Activated CD8-positive, alpha-beta memory T cell treated with anti-CD3 and anti-CD28 coated beads, Interleukin-2, amount 50 U/mL, for 1 hour (primary cell): ENCODE measurements around the gene LRRC41.
"Not testable (repeated sequence)": the region's sequence is repeated elsewhere in the genome, so short reads cannot be mapped to it uniquely, and the experiment has no call there.

Experiments
- DNase-seq: peaks from one replicate; pipeline ENCODE4 v3.0.0-alpha.2; 2020; ENCODE audit errors: extremely low read depth

Gene LRRC41

DNA sequence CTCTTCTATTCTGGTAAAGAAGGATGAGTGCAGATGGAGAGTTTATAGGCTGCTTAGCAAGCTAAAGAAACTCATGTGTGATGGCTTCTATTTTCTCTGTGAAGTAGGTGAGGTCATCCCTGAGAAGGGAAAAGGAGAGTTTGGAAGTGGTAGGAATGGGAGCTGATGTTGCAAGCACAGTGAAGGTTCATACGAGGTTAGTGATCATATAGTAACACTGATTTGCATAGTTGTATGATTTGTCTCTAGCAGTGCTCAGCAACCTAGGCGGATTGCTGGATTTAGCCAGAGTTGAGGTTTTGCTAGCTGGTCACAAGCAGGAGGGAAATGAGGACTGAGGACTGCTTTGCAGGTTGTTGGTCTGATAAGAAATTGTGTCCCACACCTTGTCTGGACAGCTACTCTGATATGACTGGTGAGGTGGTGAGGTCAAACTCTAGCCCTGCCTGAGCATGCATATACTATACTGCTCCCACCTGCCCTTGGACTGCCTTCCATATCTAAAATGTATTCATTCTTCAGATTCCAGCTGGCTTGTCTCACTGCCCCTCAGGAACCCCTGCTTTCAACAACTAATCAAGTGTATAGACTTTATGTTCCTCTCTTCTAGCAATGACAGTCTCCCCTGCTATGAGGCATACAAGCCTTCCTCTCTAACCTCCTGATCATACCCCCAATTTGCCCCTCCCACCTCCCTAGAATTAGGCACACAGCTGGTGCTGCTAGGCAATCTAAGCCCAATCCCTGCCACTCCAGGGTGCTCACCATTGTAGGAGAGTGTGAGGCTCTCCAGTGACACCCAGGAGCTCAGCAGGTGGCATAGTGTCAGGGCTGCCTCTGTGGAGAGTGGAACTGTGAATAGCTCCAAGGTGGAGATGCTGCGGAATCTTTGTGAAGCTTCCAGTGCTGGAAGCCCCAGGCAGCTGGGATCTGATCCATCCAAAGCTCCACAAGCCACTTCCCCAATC, 18.5 kb downstream of the LRRC41 start:
- DNase-seq, result no peak

DNA sequence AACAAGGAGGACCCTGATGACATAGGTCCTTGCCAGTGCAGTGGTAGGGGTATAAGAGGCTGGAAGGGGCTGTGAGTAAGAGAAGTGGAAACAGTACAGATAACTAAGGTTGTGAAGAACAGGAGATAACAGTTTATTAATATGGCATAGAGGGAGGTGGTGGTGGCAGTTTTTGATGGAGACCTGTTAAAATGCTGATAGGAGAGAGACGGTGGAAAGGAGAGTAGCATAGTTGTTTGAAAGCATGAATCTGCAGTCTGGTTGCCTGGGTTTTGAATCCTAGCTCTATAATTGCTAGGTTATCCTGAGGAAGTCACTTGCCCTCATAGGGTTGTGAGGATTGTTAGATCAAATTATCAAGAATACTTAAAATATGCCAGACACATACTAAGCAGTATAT, 19.4 kb downstream of the LRRC41 start:
- DNase-seq, result no peak

DNA sequence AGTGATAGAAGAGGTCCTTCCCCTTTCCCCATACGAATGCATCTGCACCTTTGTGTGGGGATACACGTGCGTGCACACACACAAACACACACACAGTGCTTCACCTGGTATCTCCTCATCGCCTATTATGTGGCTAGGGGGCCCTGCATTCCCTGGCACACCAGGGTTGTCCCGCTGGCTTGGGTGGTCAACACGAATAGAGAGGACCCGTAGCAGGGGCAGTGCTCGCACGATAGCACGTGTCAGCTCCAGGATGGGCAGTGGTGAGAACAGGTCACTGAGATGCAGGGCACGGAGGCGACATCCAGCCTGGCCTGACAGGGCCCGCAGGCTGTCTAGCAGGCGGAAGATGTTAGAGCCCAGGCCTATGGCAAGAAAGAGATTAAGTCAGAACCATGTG, 22.4 kb downstream of the LRRC41 start:
- no peak for DNase-seq

DNA sequence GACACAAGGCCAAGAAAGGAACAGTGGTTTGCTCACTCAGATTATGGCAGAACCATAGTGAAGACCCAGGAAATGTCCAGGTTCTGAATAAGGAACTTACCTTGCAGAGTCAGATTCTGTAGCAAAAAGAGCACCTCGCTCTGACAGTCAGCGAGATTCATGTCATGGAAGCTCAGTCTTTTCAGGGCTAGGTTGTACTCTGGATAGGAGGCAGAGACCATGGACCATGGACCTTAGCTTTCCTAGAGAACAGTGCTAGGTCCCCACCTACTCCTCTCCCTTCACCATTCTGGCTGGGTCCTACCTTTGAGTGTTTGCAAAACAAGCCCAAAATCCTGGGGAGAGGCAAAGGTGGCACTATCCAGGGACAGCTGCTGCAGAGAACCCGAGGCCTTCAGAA, 23.3 kb downstream of the LRRC41 start:
- no peak for DNase-seq

DNA sequence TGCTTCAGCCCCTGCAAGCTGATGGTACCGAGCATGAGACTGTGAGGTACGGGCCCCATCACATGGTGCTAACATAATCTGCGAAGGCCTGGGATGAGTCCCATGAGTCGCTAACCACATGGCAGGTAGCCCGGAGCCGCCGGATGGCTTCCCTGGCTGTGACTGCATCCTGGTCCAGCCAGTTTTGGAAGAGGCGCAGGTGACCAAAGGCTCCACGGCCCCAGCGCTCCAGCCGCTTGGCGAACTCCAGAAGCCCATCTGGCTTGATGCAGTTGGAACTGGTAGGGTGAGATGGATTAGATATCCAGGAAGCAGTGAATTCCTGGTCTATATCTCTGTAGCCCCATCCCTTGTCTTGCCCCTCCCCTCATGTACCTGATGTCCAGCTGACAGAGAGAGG, 24.6 kb downstream of the LRRC41 start:
- no peak for DNase-seq

DNA sequence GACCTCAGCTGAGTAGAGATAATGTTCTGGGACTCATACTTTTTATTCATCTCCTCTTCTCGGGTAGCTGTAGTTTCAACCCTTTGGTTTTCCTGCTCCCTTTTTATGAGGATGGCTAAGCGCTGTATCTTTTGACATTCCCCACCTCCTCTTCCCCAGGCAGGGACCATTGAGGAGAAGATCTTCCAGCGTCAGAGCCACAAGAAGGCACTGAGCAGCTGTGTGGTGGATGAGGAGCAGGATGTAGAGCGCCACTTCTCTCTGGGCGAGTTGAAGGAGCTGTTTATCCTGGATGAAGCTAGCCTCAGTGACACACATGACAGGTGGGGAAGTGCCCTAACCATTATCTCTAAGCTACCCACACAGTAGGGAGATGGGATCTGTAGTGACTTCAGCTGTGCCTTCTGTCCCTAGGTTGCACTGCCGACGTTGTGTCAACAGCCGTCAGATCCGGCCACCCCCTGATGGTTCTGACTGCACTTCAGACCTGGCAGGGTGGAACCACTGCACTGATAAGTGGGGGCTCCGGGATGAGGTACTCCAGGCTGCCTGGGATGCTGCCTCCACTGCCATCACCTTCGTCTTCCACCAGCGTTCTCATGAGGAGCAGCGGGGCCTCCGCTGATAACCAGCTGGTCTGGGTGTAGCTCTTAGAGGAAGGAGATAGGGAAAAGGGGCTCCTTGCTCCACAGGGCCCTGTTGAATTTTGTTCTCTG, 25.6 kb downstream of the LRRC41 start:
- no peak for DNase-seq

DNA sequence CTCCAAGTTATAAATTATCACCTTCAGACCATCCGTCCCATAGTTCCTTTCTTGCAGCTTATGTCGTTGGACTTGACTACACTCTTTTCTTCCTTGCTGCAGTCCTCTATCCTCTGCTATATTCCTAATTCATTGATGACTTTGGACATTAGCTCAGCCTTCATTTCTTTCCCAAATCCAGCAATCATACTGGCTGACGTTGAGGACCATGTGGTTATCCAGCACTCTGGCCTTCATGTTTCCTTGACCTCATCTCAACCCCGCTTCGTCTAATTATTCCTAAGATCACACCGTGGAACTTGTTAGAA, 28.4 kb downstream of the LRRC41 start:
- DNase-seq, result no peak

DNA sequence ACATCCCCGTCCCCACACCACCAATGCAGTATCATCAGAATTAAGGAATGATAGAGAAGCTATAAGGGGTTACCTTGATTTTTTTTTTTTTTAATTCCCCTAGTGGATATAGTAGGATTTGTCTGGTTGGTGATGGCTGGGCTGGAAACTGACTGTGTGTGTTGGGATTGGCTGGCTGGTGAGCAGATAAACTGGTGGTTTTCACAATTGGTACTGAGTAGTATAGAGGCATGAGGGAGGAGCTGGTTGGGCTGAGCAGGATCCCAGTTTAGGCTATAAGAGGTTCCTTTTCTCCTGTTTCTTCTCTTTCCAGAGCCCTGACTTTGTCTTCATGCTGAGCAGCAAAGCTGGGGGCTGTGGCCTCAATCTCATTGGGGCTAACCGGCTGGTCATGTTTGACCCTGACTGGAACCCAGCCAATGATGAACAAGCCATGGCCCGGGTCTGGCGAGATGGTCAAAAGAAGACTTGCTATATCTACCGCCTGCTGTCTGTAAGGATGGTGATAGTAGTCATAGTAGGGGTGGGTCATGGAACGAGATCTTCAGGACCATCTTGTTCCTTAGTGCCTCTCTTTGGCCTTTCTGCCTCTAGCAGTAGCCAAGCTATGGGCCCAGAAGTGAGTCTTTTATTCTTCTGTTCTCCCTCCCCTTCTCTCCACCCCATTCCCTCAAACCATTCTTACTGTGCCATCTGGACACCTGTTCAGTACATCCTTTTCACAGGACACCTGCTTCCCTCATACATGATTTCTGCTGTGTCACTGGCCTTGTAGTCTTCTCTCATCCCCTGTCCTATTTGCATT, 29.0 kb downstream of the LRRC41 start:
- DNase-seq, result no peak

DNA sequence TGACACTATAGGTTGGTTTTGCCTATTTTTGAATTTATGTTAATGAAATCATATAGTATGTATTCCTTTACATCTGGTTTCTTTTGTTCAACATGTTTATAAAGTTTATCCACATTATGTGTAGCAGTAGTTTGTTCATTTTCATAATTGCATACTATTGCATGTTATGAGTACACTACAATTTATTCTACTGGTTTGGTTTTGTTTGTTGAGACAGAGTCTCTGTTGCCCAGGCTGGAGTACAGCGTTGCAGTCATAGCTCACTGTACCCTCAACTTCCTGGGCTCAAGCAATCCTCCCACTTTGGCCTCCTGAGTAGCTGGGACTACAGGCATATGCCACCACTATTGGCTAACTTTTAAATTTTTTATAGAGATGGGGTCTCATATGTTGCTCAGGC, 34.8 kb downstream of the LRRC41 start:
- no peak for DNase-seq

DNA sequence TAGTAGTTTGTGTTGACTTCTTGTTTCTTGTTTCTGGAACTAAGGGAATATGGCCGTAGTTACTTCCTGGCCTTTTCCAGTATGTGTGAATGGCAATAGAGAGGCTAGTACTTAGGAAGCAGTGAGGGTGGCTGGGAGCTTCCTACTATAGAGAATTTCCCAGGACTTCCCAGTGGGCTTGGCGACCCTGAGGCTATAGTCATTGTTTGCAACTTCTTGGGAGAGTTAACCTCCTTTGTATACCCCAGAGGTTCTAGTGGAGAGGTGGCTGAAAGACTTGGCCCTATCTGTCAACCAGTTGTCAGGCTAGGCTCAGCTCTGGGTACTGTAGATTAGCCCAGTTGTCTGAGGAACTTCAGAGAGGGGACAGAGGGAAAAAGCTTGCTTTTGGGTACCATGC, 40.3 kb downstream of the LRRC41 start:
- no peak for DNase-seq

DNA sequence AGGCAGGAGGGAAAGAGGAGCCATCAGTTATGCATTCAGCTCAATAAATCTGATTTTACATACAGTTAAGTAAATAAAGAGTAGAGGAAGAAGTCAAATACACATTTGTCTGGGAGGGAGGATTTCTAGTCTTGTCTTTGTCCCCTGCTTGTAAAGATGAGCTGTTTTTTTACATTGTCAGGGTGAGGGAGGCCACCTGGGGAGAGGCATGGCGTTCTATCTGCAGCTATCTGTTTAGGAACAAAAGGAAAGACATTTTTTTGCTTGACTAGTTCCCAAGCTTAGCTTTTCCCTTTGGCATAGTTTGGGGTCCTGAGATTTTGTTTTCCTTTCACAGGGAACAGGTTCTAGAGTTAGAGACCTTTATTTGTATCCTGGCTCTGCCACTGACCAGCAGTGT, 40.9 kb downstream of the LRRC41 start:
- no peak for DNase-seq

DNA sequence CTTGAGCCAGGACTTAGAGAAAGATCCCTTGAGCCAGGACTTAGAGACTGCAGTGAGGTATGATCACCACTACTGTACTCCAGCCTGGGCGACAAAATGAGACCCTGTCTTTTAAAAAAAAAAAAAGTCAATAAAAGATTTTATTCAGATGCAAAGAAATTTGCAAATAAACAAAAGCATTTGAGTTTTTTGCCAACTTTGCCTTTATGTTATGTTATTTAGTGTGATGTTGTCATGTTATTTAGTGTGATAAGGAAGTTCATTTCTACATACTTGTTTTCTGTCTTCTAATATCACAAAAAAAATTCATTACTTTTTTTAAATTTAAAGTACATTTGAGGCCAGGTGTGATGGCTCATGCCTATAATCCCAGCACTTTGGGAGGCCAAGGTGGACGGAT, 46.9 kb downstream of the LRRC41 start:
- no peak for DNase-seq

DNA sequence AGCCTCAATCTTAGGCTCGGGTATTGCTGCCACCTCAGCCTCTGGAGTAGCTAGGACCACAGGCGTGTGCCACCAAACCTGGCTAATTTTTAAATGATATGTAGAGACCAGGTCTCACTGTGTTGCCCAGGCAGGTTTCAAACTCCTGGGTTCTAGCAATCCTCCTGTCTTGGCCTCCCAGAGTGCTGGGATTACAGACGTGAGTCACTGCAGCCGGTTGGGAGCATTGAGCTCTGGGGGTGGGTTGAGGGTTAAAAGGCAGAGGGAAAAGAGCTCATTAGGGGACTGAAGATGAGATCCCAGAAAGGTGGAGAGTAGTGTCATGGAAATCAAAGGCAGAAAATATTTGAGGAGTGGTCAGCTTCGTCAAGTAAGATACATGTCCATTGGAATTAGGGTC, 48.7 kb downstream of the LRRC41 start:
- DNase-seq, result no peak

DNA sequence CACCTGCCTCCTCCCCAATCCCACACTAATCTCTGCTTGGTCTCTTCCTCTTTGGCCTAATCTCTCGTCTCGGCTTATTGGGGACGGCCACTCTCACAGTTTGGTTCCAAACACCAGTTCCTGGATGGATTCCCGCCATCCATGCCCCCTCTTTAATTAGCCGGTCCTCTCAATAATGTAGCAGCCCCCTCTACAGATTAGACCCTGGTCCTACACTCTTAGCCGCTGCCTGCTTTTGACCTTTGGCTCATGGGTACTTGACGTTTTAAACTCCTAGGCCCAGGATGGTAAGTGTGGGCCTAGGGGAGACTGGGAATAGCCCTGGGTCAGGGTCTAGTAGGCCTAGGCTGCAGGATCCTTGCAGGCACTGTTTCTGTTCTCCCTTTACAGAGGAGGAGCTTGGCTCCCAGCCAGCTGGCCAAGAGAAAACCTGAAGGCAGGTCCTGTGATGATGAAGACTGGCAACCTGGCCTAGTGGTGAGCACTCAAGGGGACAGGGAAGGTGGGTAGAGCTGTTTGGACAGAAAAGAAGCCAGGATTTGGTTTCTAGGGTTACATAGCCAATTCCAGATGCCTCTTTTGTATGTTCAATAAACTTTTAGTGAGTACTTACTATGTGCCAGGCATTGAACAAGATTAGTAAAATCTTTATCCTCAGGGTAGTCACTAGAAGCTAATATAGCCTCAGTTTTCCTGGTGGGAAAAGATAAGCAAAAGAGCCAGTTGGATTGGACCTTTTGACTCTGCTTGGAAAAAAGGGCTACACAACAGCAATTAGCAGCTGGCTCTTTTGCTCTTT, 55.1 kb downstream of the LRRC41 start:
- DNase-seq, result no peak

DNA sequence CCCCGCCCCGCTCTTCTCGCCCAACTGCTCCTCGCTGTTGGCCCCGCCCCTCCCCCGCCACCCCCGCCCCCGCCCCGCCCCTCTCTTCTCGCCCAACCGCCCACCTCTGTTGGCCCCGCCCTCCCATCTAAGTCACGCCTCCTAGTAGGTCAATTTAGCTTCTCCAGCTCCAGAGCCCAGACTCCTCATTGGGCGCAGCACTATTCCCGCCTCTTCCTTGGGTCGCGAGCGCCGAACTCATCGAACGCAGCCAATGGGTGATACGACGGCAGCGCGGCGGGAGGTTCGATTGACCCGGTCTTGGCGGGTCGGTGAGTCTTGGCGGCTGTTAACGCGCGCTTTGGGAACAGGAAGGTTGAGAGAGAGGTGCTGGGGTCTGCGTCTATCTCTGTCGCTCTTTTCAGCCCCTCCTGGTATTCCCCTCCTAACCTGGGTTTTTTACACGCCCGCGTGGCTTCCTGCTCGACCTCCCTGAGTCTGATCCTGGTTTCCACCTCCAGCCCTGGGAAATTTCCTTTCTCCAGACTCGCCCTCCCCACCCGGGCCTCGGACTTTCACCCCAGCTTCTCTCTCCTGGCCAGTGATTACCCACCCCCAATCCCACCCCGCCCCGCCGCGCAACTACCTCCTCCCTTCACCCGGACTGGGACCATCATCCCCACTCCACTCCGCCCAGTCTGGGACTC, 55.8 kb downstream of the LRRC41 start, which contains the start of gene RAD54L:
Gene RAD54L, plus strand, starts transcription at position 328 of the 686 bp plus-strand sequence. CDS start 643 bp downstream, outside the sequence.
- peak; percentile 90 for DNase-seq

DNA sequence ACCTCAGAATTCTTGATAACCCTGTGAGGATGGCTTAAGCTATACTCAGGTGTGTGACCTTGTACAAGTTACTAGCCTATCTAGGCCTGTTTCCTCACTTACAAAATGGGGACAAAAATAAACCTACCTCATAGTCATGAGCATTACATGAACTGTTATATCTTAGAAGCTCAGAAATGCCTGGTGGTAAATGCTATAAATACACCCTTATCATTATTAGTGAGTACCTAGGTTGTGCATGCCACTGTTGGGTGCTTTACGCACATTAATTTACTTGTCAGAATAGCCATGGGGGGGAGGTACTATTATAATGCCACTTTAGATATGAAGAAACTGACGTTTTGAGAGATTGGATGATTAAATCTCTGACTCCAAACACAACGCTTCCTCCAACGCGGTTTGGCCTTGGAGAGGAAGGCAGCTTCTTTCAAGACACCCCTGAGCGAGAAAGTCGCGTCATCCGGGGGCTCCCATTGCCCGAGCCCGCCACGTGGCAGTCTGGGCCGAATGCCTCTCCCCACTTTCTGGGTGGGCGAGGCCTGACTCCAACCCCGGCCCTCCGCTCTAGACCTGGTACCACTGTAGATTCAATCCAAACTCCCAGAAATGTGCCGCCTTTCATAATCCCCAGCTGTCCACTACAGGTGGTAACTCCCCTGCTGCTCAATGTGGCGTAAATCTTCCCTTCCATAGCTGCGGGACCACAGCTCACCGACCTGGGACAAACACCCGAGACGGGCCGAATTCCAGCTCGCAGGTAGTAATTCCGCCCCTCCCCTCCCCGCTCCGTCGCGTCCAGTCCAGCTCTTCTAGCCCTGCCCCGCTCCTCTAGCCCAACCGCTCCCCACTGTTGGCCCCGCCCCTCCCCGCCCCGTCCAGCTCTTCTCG, 56.6 kb downstream of the LRRC41 start:
- no peak for DNase-seq

DNA sequence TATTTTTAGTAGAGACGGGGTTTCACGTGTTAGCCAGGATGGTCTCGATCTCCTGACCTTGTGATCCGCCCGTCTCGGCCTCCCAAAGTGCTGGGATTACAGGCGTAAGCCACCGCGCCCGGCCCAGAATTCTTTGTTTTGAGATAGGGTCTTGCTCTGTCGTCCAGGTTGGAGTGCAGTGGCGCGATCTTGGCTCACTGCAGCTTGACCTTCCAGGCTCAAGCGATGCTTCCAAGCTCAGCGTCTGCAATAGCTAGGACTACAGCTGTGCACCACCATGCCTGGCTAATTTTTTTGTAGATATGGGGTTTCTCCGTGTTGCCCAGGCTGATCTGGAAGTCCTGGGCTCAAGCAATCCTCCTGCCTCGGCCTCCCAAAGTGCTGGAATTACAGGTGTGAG, 57.3 kb downstream of the LRRC41 start:
- not testable (repeated sequence) for DNase-seq

DNA sequence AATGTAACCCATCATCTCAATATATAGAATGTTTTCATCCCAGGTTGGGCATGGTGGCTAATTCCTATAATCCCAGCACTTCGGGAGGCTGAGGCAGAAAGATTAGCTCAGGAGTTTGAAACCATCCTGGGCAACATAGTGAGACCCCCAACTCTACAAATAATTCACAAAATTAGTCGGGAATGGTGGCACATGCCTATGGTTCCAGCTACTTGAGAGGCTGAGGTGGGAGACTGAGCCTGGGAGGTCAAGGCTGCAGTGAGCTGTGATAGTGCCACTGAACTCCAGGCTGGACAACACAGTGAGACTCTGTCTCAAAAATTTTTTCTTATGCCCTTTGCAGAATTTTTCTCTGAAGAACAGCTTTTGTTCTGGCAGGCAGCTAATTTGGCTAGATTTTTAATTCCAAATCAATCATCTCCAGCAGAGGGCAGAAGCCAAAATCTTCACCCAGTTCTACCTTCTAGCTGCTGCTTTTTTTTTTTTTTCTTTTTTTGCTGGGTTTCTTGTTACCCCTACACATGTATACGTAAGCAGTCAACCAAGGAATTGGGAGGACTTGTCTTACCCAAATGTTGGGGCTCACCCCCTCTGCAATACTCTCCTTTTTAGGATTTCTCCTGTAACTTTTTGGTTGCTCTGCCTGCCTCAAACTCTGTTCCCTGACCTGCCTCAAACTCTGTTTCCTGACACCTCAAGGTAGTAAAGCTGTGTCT, 58.6 kb downstream of the LRRC41 start:
- no peak for DNase-seq

DNA sequence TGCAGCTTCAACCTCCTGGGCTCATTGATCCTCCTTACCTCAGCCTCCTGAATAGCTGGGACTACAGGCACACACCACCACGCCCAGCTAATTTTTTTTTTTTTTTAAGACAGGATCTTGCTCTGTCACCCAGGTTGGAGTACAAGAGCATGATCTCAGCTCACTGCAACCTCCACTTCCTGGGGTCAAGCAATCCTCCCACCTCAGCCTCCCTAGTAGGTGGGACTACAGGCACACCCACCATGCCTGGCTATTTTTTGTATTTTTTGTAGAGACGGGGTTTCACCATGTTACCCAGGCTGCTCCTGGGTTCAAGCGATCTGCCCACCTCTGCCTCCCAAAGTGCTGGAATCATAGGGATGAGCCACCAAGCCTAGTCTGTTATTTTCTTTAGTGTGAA, 59.6 kb downstream of the LRRC41 start:
- not testable (repeated sequence) for DNase-seq
